GM21528 (cell line): ENCODE measurements around the gene PEAK3.

ENCODE experiments used
- ATAC-seq: cut with Tn5 transposase; IDR thresholded peaks from one replicate; pipeline ENCODE4 v1.9.1; 2021; ENCODE audit warnings: mild to moderate bottlenecking, moderate library complexity; ENCODE audit not compliant: unreplicated experiment, low FRiP score

Gene PEAK3

GRCh38 chr19:2282062-2282861, at the start of gene PEAK3:
TSS of gene PEAK3 (minus strand) at chr19:2282175. CDS start at chr19:2280931, 1,244 bp downstream.
- ATAC-seq: no peak

GRCh38 chr19:2330632-2331284, 48.8 kb upstream of the PEAK3 start:
- no peak for ATAC-seq

GRCh38 chr19:2330255-2330631, 48.3 kb upstream of the PEAK3 start:
- no peak for ATAC-seq

- ATAC-seq: no peak
Measured at GRCh38 chr19:2329501-2329916, 47.5 kb upstream of the PEAK3 start.

- peak; percentile 1 for ATAC-seq
Measured at GRCh38 chr19:2329149-2329478, 47.1 kb upstream of the PEAK3 start.

GRCh38 chr19:2328401-2329148, 46.6 kb upstream of the PEAK3 start, which contains the start of the genes LSM7 and SPPL2B:
TSS of gene LSM7 (minus strand) at chr19:2328586. CDS start at chr19:2328566, 20 bp downstream.
TSS of gene SPPL2B (plus strand) at chr19:2328684. CDS start at chr19:2328710, 26 bp downstream.
- peak; percentile 57 for ATAC-seq

- ATAC-seq: peak; percentile 42
Measured at GRCh38 chr19:2327773-2328400, 45.9 kb upstream of the PEAK3 start.

GRCh38 chr19:2326699-2327360, 44.9 kb upstream of the PEAK3 start:
- no peak for ATAC-seq

GRCh38 chr19:2325281-2326046, 43.5 kb upstream of the PEAK3 start:
- no peak for ATAC-seq

GRCh38 chr19:2324220-2324948, 42.4 kb upstream of the PEAK3 start:
- no peak for ATAC-seq

- ATAC-seq: no peak
Measured at GRCh38 chr19:2323707-2324106, 41.7 kb upstream of the PEAK3 start.

GRCh38 chr19:2321565-2322283, 39.7 kb upstream of the PEAK3 start:
- ATAC-seq: no peak

- ATAC-seq: no peak
Measured at GRCh38 chr19:2320939-2321338, 39.0 kb upstream of the PEAK3 start.

- no peak for ATAC-seq
Measured at GRCh38 chr19:2320049-2320448, 38.1 kb upstream of the PEAK3 start.

GRCh38 chr19:2319551-2319950, 37.6 kb upstream of the PEAK3 start:
- ATAC-seq: no peak

- ATAC-seq: no peak
Measured at GRCh38 chr19:2318923-2319322, 36.9 kb upstream of the PEAK3 start.

GRCh38 chr19:2317756-2318155, 35.8 kb upstream of the PEAK3 start:
- ATAC-seq: no peak

GRCh38 chr19:2317300-2317699, 35.3 kb upstream of the PEAK3 start:
- ATAC-seq: no peak
